Heart left ventricle (tissue), 16 donors: Measurements from ENCODE around the gene ZNF865. TPM values are rescaled to one million over a fixed set of nuclear protein-coding genes. Genes with fewer than 3 reads are reported as not detected.

Experiments
- ATAC-seq, 4 donors: fragments of 200-7000 bp; cut with Tn5 transposase; one replicate each; pipeline ENCODE4 v1.9.1; 2020 to 2022; ENCODE audit warnings: moderate library complexity in 4 of 4, mild to moderate bottlenecking in 3 of 4, moderate number of reproducible peaks in 1 of 4
- DNase-seq, 5 donors: peaks; one replicate each; pipeline ENCODE4 v3.0.0-alpha.2; 2020
- H3K27ac ChIP-seq, 12 donors: fragments of 200-600 bp; sonication (generic) in 4 of 12; one replicate each; pipeline versions ENCODE4 v1.5.0 to v1.8.0; 2016 to 2022; ENCODE audit warnings: mild to moderate bottlenecking in 2 of 12
- H3K27me3 ChIP-seq, 9 donors: fragments of 200-600 bp; sonication (generic) in 2 of 9; one replicate each; pipeline versions ENCODE4 v1.5.1 to v1.8.0; 2016 to 2022; ENCODE audit warnings: mild to moderate bottlenecking in 3 of 9
- H3K36me3 ChIP-seq, 9 donors: fragments of 200-600 bp; sonication (generic) in 2 of 9; one replicate each; pipeline versions ENCODE4 v1.5.0 to v1.8.0; 2018 to 2022; ENCODE audit warnings: mild to moderate bottlenecking in 2 of 9
- H3K4me1 ChIP-seq, 12 donors: fragments of 200-600 bp; sonication (generic) in 4 of 12; one replicate each; pipeline versions ENCODE4 v1.5.0 to v1.8.0; 2016 to 2022; ENCODE audit warnings: mild to moderate bottlenecking in 3 of 12
- H3K4me3 ChIP-seq, 12 donors: fragments of 200-600 bp; sonication (generic) in 4 of 12; one replicate each; pipeline versions ENCODE4 v1.5.0 to v1.8.0; 2017 to 2022; ENCODE audit warnings: mild to moderate bottlenecking in 9 of 12, moderate library complexity in 4 of 12
- H3K9me3 ChIP-seq, 12 donors: fragments of 200-600 bp; sonication (generic) in 4 of 12; one replicate each; pipeline versions ENCODE4 v1.5.0 to v1.8.0; 2016 to 2022; ENCODE audit warnings: mild to moderate bottlenecking in 1 of 12
- CTCF ChIP-seq, 12 donors: fragments of 200-600 bp; sonication (generic) in 4 of 12; IDR thresholded peaks; one replicate each; pipeline versions ENCODE4 v1.5.0 to v1.8.0; 2018 to 2022; ENCODE audit warnings: antibody characterized with exemption in 12 of 12, mild to moderate bottlenecking in 5 of 12
- POLR2A ChIP-seq, 2 donors: fragments of 450-650 bp; IDR thresholded peaks; one replicate each; pipeline ENCODE4 v1.6.1; 2017; ENCODE audit warnings: antibody characterized with exemption in 2 of 2, mild to moderate bottlenecking in 2 of 2, moderate library complexity in 2 of 2
- WGBS, 4 donors: extraction: QIAGEN DNeasy Blood & Tissue Kit in 2 of 4; methylation state at CpG; one replicate each; pipeline versions ENCODE4 v1.1.5 to v1.1.7; 2013 to 2018; 5-methylcytosine and 5-hydroxymethylcytosine counted together
- intact Hi-C, 10 donors: fragments of 100-400 bp; cut with DNase I; formaldehyde crosslinking; loops; one replicate each; pipeline versions ENCODE4 v1.11.1 to v1.14.2; 2022
- polyA plus RNA-seq, 2 donors: library from polyadenylated mRNA; stranded (reverse); fragments of 200-250 nt; gene quantifications; one replicate each; pipeline ENCODE4 v1.2.3, GENCODE V29; 2013
- total RNA-seq, 9 donors: library from RNA; depleted of rRNA in 2 of 9; stranded (reverse); fragments of >200 nt in 2 of 9; fragmentation: NEBNext Ultra II Directional in 3 of 9; extraction: Animal tissue kit (Norgen Biotek cat#: 25700) in 3 of 9; gene quantifications; one replicate each; pipeline versions ENCODE4 v1.1.0 to v1.2.4, GENCODE V29; 2016 to 2023
- donor health status: ischemic (EF 13 %, LVEDD 7.1; RV severe dilation, severe dysfunction).
- donor health status: healthy with polysubstance abuse.
- donor health status: DM: no; HTN: yes; CAD: no.
- donor health status: DM: no; HTN: no; CAD: no.
- donor health status: ischemic (EF 25% LVEDD 6.9; RV normal size, moderate dysfunction).
- donor health status: ischemic (EF 25% LVEDD 5.7; RV mildly dilated, moderate dysfunction).
- donor health status: healthy.
- donor health status: DM: yes; HTN: yes; CAD: no.
- donor health status: ischemic (EF 35%, LVEDD 5.7; RV mildly dilated, moderate dysfunction).
- donor health status: nonischemic (EF 11% LVEDD 7.7; RV severe dilation, severe dysfunction).
- donor health status: DM: yes; HTN: yes; CAD: no.
- donor health status: PGD.
- donor health status: ischemic (EF 29% LVEDD 5.4; RV normal size, mild dysfunction).
- donor health status: nonischemic (EF 23%, LVEDD 6.1; RV moderate dilation, normal function).

ZNF865 gene
- total and polyA plus RNA-seq, 11 donors = 11.4 to 24.3 (median 14.2) TPM

- peak overlapping the region in 4 of 12 donors; percentile 75 to 95 (median 78) for H3K4me3 ChIP-seq
- peak overlapping the region in 8 of 12 donors; percentile 90 to 98 (median 97) for H3K27ac ChIP-seq
- 74 to 82% (median 78%) methylated on average over 22 of the region's 22 CpGs for WGBS, 4 donors
- H3K9me3 ChIP-seq = no peaks in the 10 kb centered on the region
- ATAC-seq (no peak), DNase-seq (no peak)
- peaks cover 4 to 43% (median 31%) of the 10 kb centered on the region in 12 donors for H3K4me1 ChIP-seq
- TF ChIP-seq CTCF (IDR thresholded peaks at IDR 0.05) (no peak), POLR2A (IDR thresholded peaks at IDR 0.05) (no peak)
- intact Hi-C loops = loop anchor here in 3 of 10 donors (2.0 to 10.0 kb wide), 4 partner anchors 29 to 459 kb away; partner anchors contain the start of genes BRSK1 (in 1 of the 3), HSPBP1 (in 1 of the 3) and TNNT1 (in 1 of the 3)
- peaks cover 0 to 13% (median 0%) of the 10 kb centered on the region in 9 donors for H3K36me3 ChIP-seq
- no peaks in the 10 kb centered on the region for H3K27me3 ChIP-seq
These were observed 1.7 kb upstream of the ZNF865 start for GRCh38 chr19:55603581-55604292.

DNA sequence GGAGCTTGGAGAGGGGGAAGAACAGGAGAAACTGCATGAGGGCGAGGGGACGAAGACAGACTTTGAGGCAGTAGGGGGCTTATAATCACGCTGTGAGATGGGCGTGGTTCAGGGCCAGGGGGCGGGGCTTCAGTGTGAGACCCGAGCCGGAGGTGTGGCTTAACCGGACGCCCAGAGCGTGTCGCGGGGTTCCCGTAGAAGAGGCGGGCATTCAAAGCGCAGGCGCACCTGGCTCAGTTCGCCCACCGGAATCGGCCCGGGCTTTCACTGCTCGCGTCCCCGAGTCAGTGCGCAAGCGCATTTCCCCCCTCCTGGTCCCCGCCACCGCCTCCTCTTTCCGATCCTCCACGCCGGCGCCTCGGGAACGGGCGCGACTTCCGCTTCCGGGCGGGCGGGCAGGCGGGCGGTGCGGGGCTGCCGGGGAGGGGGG, 225 bp upstream of the ZNF865 start:
- 0% methylated on average over 25 to 43 of the region's 43 CpGs for WGBS, 4 donors
- peak; percentile 84 to 92 (median 86) for ATAC-seq
- peak; percentile 98 to 99 (median 99) for DNase-seq
- TF ChIP-seq CTCF (IDR thresholded peaks at IDR 0.05) (no peak), POLR2A (IDR thresholded peaks at IDR 0.05) (peak in 1 of 2 donors; percentile 53)
- no peaks in the 10 kb centered on the region for H3K27me3 ChIP-seq
- peaks cover 0 to 24% (median 10%) of the 10 kb centered on the region in 9 donors for H3K36me3 ChIP-seq
- H3K4me1 ChIP-seq = peaks cover 4 to 46% (median 31%) of the 10 kb centered on the region in 12 donors
- H3K4me3 ChIP-seq = peak overlapping the region; percentile 72 to 96 (median 83)
- H3K27ac ChIP-seq = peak overlapping the region; percentile 90 to 98 (median 96)
- intact Hi-C loops = loop anchor here in 6 of 10 donors (2.0 to 10.0 kb wide), 5 partner anchors 28 to 460 kb away; partner anchors contain the start of genes BRSK1 (in 1 of the 6), HSPBP1 (in 1 of the 6) and TNNT1 (in 1 of the 6)
- H3K9me3 ChIP-seq = no peaks in the 10 kb centered on the region

- WGBS, 4 donors = 18 to 20% (median 20%) methylated on average over 12 of the region's 12 CpGs
- TF ChIP-seq POLR2A (IDR thresholded peaks at IDR 0.05) (no peak), CTCF (IDR thresholded peaks at IDR 0.05) (peak in 1 of 12 donors; percentile 5)
- H3K27ac ChIP-seq = peak overlapping the region in 11 of 12 donors; percentile 90 to 98 (median 97)
- H3K36me3 ChIP-seq = peaks cover 0 to 26% (median 13%) of the 10 kb centered on the region in 9 donors
- no peaks in the 10 kb centered on the region for H3K27me3 ChIP-seq
- ATAC-seq = no peak
- peak overlapping the region in 11 of 12 donors; percentile 72 to 96 (median 79) for H3K4me3 ChIP-seq
- intact Hi-C loops = loop anchor here in 5 of 10 donors (1.0 to 10.0 kb wide), 6 partner anchors 16 to 462 kb away; partner anchors contain the start of genes BRSK1 (in 1 of the 5), HSPBP1 (in 1 of the 5) and TNNT1 (in 1 of the 5)
- H3K4me1 ChIP-seq = peaks cover 0 to 49% (median 32%) of the 10 kb centered on the region in 12 donors
- no peaks in the 10 kb centered on the region for H3K9me3 ChIP-seq
- DNase-seq = no peak
These were observed 982 bp downstream of the ZNF865 start for GRCh38 chr19:55606471-55606787.

DNA sequence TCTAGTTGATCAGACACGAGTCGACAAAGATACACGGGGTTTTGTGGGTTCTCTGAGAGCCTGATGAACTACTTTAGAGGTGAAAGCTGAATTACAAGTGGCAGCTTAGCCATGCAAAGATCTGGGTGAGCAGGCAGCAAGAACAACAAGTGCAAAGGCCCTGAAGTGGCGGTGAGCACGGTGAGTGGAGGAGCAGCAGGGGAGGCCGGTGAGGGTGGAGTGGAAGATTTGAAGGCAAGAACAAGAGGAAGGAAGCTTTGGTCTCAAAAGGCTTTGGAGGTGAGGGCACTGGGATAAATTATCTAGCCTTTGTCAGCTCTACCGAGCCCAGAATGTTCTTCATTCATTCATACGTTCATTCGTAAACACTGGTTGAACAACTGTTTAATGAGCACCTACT, 1.4 kb downstream of the ZNF865 start:
- intact Hi-C loops = loop anchor here in 5 of 10 donors (1.0 to 10.0 kb wide), 6 partner anchors 16 to 462 kb away; partner anchors contain the start of genes BRSK1 (in 1 of the 5), HSPBP1 (in 1 of the 5) and TNNT1 (in 1 of the 5)
- ATAC-seq = no peak
- H3K36me3 ChIP-seq = peaks cover 0 to 26% (median 13%) of the 10 kb centered on the region in 9 donors
- no peaks in the 10 kb centered on the region for H3K27me3 ChIP-seq
- peak overlapping the region in 11 of 12 donors; percentile 72 to 96 (median 79) for H3K4me3 ChIP-seq
- peak overlapping the region in 10 of 12 donors; percentile 90 to 98 (median 96) for H3K27ac ChIP-seq
- H3K9me3 ChIP-seq = no peaks in the 10 kb centered on the region
- DNase-seq = no peak
- 66 to 75% (median 71%) methylated on average over 9 of the region's 9 CpGs for WGBS, 4 donors
- no peak for TF ChIP-seq CTCF (IDR thresholded peaks at IDR 0.05)
- H3K4me1 ChIP-seq = peaks cover 0 to 52% (median 36%) of the 10 kb centered on the region in 12 donors
